Myocyte (in vitro differentiated cells): ENCODE measurements around the gene GDF9. TPM values are rescaled to one million over a fixed set of nuclear protein-coding genes. Genes with fewer than 3 reads are reported as not detected.
A peak's percentile ranks its signal among the peaks of the same experiment; 100 is the strongest.

ENCODE experiments used
- DNase-seq: peaks from one replicate; pipeline ENCODE4 v3.0.0-alpha.2; 2012; ENCODE audit warnings: low read depth
- total RNA-seq: library from RNA; depleted of rRNA; stranded (reverse); fragments of >200 nt; gene quantifications from 2 replicates; pipeline ENCODE4 v1.2.3, GENCODE V29; 2014

Gene GDF9
- total RNA-seq, 1 donor from 2014 or later, result 0.27 TPM

- no peak for DNase-seq
These were observed 27.6 kb downstream of the GDF9 start for GRCh38 chr5:132838516-132839282.

- no peak for DNase-seq
These were observed 28.4 kb downstream of the GDF9 start for GRCh38 chr5:132837868-132838267.

- DNase-seq, result no peak
These were observed 29.4 kb downstream of the GDF9 start for GRCh38 chr5:132836852-132837251.

- no peak for DNase-seq
These were observed 32.2 kb downstream of the GDF9 start for GRCh38 chr5:132834057-132834456.

GRCh38 chr5:132832612-132833011 lies 33.7 kb downstream of the GDF9 start:
- no peak for DNase-seq

- DNase-seq, result no peak
These were observed 35.0 kb downstream of the GDF9 start for GRCh38 chr5:132831095-132831860.

- DNase-seq, result peak; percentile 43
These were observed 35.7 kb downstream of the GDF9 start, which contains the start of gene SHROOM1 for GRCh38 chr5:132830436-132831094. TSS of gene SHROOM1 (minus strand) at chr5:132830647. CDS start at chr5:132826140, 4,507 bp downstream.

GRCh38 chr5:132829742-132830435 lies 36.4 kb downstream of the GDF9 start:
- DNase-seq, result peak; percentile 69

- DNase-seq, result no peak
These were observed 37.3 kb downstream of the GDF9 start for GRCh38 chr5:132828846-132829494.

GRCh38 chr5:132827943-132828673 lies 38.2 kb downstream of the GDF9 start:
- DNase-seq, result no peak

GRCh38 chr5:132826424-132827082 lies 39.7 kb downstream of the GDF9 start:
- no peak for DNase-seq

GRCh38 chr5:132825834-132826391 lies 40.4 kb downstream of the GDF9 start:
- DNase-seq, result no peak

GRCh38 chr5:132825033-132825833 lies 41.0 kb downstream of the GDF9 start:
- DNase-seq, result no peak

- no peak for DNase-seq
These were observed 41.8 kb downstream of the GDF9 start for GRCh38 chr5:132824426-132824825.

- DNase-seq, result no peak
These were observed 42.7 kb downstream of the GDF9 start for GRCh38 chr5:132823481-132824050.

- DNase-seq, result no peak
These were observed 43.4 kb downstream of the GDF9 start for GRCh38 chr5:132822650-132823480.

GRCh38 chr5:132821791-132822190 lies 44.5 kb downstream of the GDF9 start:
- DNase-seq, result no peak
